ENCODE data around the gene NPHP4. TPM values are rescaled to one million over a fixed set of nuclear protein-coding genes. Genes with fewer than 3 reads are reported as not detected.
A peak's percentile ranks its signal among the peaks of the same experiment; 100 is the strongest.
"Not testable (repeated sequence)": the region's sequence is repeated elsewhere in the genome, so short reads cannot be mapped to it uniquely, and the experiment has no call there.

The NPHP4 gene
- total RNA-seq, 1 donor from 2014 or later: 3.7 TPM

GRCh38 chr1:5895446-5896406 lies 96.5 kb downstream of the NPHP4 start:
- no peaks in the 10 kb centered on the region for H3K27me3 ChIP-seq (ENCODE audit: low read depth)
- intact Hi-C loops (cut with micrococcal nuclease): no loop called here
- TF ChIP-seq CTCF (IDR thresholded peaks at IDR 0.05; ENCODE audit: borderline replicate concordance): no peak

GRCh38 chr1:5893699-5894278 lies 98.4 kb downstream of the NPHP4 start:
- H3K27me3 ChIP-seq (ENCODE audit: low read depth); DNase-seq; H3K27ac ChIP-seq (replicated peaks); H3K9me3 ChIP-seq (replicated peaks); H3K4me3 ChIP-seq; H3K4me1 ChIP-seq; intact Hi-C loops (cut with micrococcal nuclease): not testable (repeated sequence)
- TF ChIP-seq CTCF (IDR thresholded peaks at IDR 0.05; ENCODE audit: borderline replicate concordance): peak; percentile 35
- H3K36me3 ChIP-seq: peaks cover 34% of the 10 kb centered on the region

More at GRCh38 chr1:5895446-5896406, 96.5 kb downstream of the NPHP4 start:
- no peak for DNase-seq
- H3K36me3 ChIP-seq: peaks cover 27% of the 10 kb centered on the region
- H3K4me3 ChIP-seq: no peak overlapping the region
- H3K4me1 ChIP-seq: no peaks in the 10 kb centered on the region
- no peak overlapping the region for H3K27ac ChIP-seq (replicated peaks)
- no peaks in the 10 kb centered on the region for H3K9me3 ChIP-seq (replicated peaks)

GRCh38 chr1:5892329-5892728 lies 99.9 kb downstream of the NPHP4 start:
- intact Hi-C loops (cut with micrococcal nuclease): no loop called here

GRCh38 chr1:5891736-5892135 lies 100.5 kb downstream of the NPHP4 start:
- H3K4me3 ChIP-seq: no peak overlapping the region
- DNase-seq: no peak
- intact Hi-C loops (cut with micrococcal nuclease): no loop called here
- no peak for TF ChIP-seq CTCF (IDR thresholded peaks at IDR 0.05; ENCODE audit: borderline replicate concordance)
- H3K4me1 ChIP-seq: no peaks in the 10 kb centered on the region
- H3K27me3 ChIP-seq (ENCODE audit: low read depth): no peaks in the 10 kb centered on the region
- no peak overlapping the region for H3K27ac ChIP-seq (replicated peaks)
- H3K36me3 ChIP-seq: peaks cover 26% of the 10 kb centered on the region
- no peaks in the 10 kb centered on the region for H3K9me3 ChIP-seq (replicated peaks)

More at GRCh38 chr1:5892329-5892728, 99.9 kb downstream of the NPHP4 start:
- peaks cover 26% of the 10 kb centered on the region for H3K36me3 ChIP-seq
- TF ChIP-seq CTCF (IDR thresholded peaks at IDR 0.05; ENCODE audit: borderline replicate concordance): no peak
- no peak overlapping the region for H3K27ac ChIP-seq (replicated peaks)
- no peaks in the 10 kb centered on the region for H3K9me3 ChIP-seq (replicated peaks)
- H3K27me3 ChIP-seq (ENCODE audit: low read depth): no peaks in the 10 kb centered on the region
- no peak for DNase-seq
- H3K4me1 ChIP-seq: no peaks in the 10 kb centered on the region
- no peak overlapping the region for H3K4me3 ChIP-seq

- Histone ChIP-seq H3K27ac (replicated peaks) (no peak overlapping the region), H3K36me3 (peaks cover 29% of the 10 kb centered on the region), H3K27me3 (ENCODE audit: low read depth) (no peaks in the 10 kb centered on the region), H3K9me3 (replicated peaks) (no peaks in the 10 kb centered on the region), H3K4me3 (no peak overlapping the region), H3K4me1 (no peaks in the 10 kb centered on the region)
- no peak for TF ChIP-seq CTCF (IDR thresholded peaks at IDR 0.05; ENCODE audit: borderline replicate concordance)
- intact Hi-C loops (cut with micrococcal nuclease): no loop called here
- DNase-seq: no peak
These were observed 101.1 kb downstream of the NPHP4 start for GRCh38 chr1:5891137-5891536.

Measured in left ventricle myocardium inferior (tissue), 1 donor.